Measurements from ENCODE around the gene CNTNAP5.

- TF ChIP-seq CTCF (IDR thresholded peaks at IDR 0.05) (no peak), ZFX (IDR thresholded peaks at IDR 0.05; ENCODE audit: borderline replicate concordance) (no peak)
These were observed 559.5 kb downstream of the CNTNAP5 start for GRCh38 chr2:124584615-124585014.
